T-helper 1 cell treated with Interleukin-12 subunit alpha and Interleukin-12 subunit beta and Interleukin-4 antibody, amounts not matched to agents 30 μg/mL and 1 μg/mL, for 36 hours (primary cell): ENCODE results near the gene MBLAC2.

ENCODE experiments used
- H3K27ac Mint-ChIP-seq: one replicate; pipeline ENCODE4 v1.8.0; 2021; ENCODE audit warnings: mild to moderate bottlenecking, mixed read lengths
- H3K27me3 Mint-ChIP-seq: one replicate; pipeline ENCODE4 v1.8.0; 2021; ENCODE audit warnings: low read depth, mixed read lengths
- H3K36me3 Mint-ChIP-seq: one replicate; pipeline ENCODE4 v1.8.0; 2021; ENCODE audit warnings: low read depth, mixed read lengths
- H3K4me1 Mint-ChIP-seq: one replicate; pipeline ENCODE4 v1.8.0; 2021; ENCODE audit warnings: low read depth, mixed read lengths
- H3K4me3 Mint-ChIP-seq: one replicate; pipeline ENCODE4 v1.8.0; 2021; ENCODE audit warnings: mild to moderate bottlenecking, moderate library complexity, mixed read lengths
- H3K9me3 Mint-ChIP-seq: one replicate; pipeline ENCODE4 v1.8.0; 2021; ENCODE audit warnings: mixed read lengths

Gene MBLAC2

GRCh38 chr5:90474235-90475107 is at the start of gene MBLAC2, which contains the start of gene POLR3G:
MBLAC2 (minus strand) TSS chr5:90474771; CDS start chr5:90474292, 479 bp downstream.
POLR3G (plus strand) TSS chr5:90474864; CDS start chr5:90485568, 10,704 bp downstream.
- H3K9me3 Mint-ChIP-seq = no peaks in the 10 kb centered on the region
- peak within 1 kb of the TSS; percentile 92 for H3K4me3 Mint-ChIP-seq
- H3K27me3 Mint-ChIP-seq = no peaks in the 10 kb centered on the region
- H3K36me3 Mint-ChIP-seq = peaks cover 10% of the 10 kb centered on the region
- peaks cover 36% of the 10 kb centered on the region for H3K4me1 Mint-ChIP-seq
- peak within 1 kb of the TSS; percentile 86 for H3K27ac Mint-ChIP-seq

- no peaks in the 10 kb centered on the region for H3K27me3 Mint-ChIP-seq
- peaks cover 33% of the 10 kb centered on the region for H3K36me3 Mint-ChIP-seq
- H3K4me3 Mint-ChIP-seq = no peak overlapping the region
- peaks cover 15% of the 10 kb centered on the region for H3K4me1 Mint-ChIP-seq
- no peak overlapping the region for H3K27ac Mint-ChIP-seq
- no peaks in the 10 kb centered on the region for H3K9me3 Mint-ChIP-seq
Measured at GRCh38 chr5:90519081-90519480, 44.5 kb upstream of the MBLAC2 start.

GRCh38 chr5:90518661-90519060 is 44.1 kb upstream of the MBLAC2 start:
- no peaks in the 10 kb centered on the region for H3K9me3 Mint-ChIP-seq
- peaks cover 33% of the 10 kb centered on the region for H3K36me3 Mint-ChIP-seq
- no peaks in the 10 kb centered on the region for H3K27me3 Mint-ChIP-seq
- H3K4me3 Mint-ChIP-seq = no peak overlapping the region
- H3K4me1 Mint-ChIP-seq = peaks cover 15% of the 10 kb centered on the region
- no peak overlapping the region for H3K27ac Mint-ChIP-seq

DNA sequence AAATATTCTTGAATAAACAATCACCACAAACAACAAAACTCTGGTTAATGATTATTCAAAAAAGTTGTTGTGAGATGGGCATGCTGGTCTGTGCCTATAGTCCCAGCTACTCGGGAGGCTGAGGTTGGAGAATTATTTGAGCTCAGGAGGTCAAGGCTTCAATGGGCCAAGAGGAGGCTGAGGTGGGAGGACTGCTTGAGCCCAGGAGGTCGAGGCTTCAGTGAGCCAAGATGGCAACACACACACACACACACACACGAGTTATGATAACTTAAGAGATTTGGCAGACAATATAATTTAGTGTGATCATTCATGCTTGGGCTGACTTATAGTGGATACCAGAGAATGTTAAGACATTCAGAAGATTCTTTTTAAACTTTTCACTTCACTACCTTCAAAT is 39.9 kb upstream of the MBLAC2 start:
- Mint-ChIP-seq H3K27me3 (no peaks in the 10 kb centered on the region), H3K9me3 (no peaks in the 10 kb centered on the region), H3K36me3 (peaks cover 14% of the 10 kb centered on the region), H3K4me3 (no peak overlapping the region), H3K27ac (no peak overlapping the region), H3K4me1 (peaks cover 6% of the 10 kb centered on the region)

DNA sequence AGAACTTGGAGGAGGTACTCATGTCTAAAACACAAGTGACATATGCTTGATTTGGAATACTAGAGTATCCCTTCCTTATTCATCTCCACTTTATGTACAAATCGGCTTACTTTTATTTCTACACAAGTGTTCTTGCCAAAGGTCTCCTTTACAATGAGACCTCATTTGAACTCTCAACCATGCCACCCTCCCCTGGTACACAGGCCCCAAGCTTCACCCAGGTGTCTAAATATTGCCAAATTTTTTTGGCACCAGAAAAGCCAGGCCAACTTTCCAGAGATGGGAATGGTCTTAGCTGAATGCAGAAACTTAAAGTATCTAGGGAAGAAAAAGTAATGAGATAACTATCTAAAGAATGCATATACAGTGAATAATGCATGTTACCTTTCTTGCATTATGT is 35.9 kb upstream of the MBLAC2 start:
- no peaks in the 10 kb centered on the region for H3K9me3 Mint-ChIP-seq
- no peak overlapping the region for H3K27ac Mint-ChIP-seq
- H3K4me3 Mint-ChIP-seq = no peak overlapping the region
- peaks cover 3% of the 10 kb centered on the region for H3K36me3 Mint-ChIP-seq
- no peaks in the 10 kb centered on the region for H3K27me3 Mint-ChIP-seq
- peaks cover 7% of the 10 kb centered on the region for H3K4me1 Mint-ChIP-seq

DNA sequence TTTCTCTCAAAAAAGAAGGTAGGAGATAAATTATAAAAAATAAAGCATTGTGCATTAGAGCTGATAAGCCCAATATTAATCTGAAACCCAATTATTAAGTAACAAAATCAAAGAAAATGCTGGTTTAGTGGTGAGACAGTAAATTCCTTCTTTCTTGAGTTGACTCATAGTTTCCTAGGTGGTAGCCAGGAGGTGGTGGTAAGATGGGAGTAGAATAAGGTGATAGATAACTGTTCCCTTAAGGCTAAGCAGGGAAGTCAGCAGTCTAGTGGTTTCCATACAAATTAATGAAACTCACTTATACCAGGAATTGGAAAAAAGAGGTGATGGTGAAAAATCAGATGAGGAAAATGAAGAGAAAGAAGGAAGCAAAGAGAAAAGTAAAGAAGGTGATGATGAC is 31.6 kb upstream of the MBLAC2 start:
- H3K27ac Mint-ChIP-seq = no peak overlapping the region
- H3K27me3 Mint-ChIP-seq = no peaks in the 10 kb centered on the region
- peaks cover 7% of the 10 kb centered on the region for H3K4me1 Mint-ChIP-seq
- H3K9me3 Mint-ChIP-seq = no peaks in the 10 kb centered on the region
- no peak overlapping the region for H3K4me3 Mint-ChIP-seq
- H3K36me3 Mint-ChIP-seq = no peaks in the 10 kb centered on the region

GRCh38 chr5:90504743-90505142 is 30.2 kb upstream of the MBLAC2 start:
- no peaks in the 10 kb centered on the region for H3K27me3 Mint-ChIP-seq
- H3K36me3 Mint-ChIP-seq = no peaks in the 10 kb centered on the region
- no peak overlapping the region for H3K27ac Mint-ChIP-seq
- H3K4me3 Mint-ChIP-seq = no peak overlapping the region
- H3K4me1 Mint-ChIP-seq = peaks cover 7% of the 10 kb centered on the region
- H3K9me3 Mint-ChIP-seq = no peaks in the 10 kb centered on the region

GRCh38 chr5:90503596-90503995 is 29.0 kb upstream of the MBLAC2 start:
- Mint-ChIP-seq H3K4me3 (no peak overlapping the region), H3K27ac (no peak overlapping the region), H3K36me3 (no peaks in the 10 kb centered on the region)

DNA sequence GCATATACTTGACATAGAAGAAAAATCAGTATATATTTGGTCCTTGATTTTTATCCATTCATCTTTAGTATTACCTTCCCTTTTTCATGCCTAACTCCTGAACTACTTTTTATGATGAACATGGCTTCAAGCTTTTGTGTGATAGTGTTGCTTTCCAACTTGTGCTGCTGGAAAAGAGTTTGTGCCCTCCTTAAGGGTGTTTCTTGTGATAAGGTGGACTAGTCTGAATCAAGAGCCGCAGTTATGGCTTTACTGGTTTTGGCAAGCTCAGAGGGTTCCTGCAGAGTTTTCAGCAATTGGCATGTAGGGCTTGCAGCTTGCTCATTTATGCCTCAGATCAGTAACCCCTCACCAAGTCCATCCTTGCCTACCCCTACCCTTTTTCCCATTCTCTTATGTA is 20.6 kb upstream of the MBLAC2 start:
- Mint-ChIP-seq H3K27me3 (no peaks in the 10 kb centered on the region), H3K4me3 (no peak overlapping the region), H3K4me1 (no peaks in the 10 kb centered on the region), H3K27ac (no peak overlapping the region), H3K9me3 (no peaks in the 10 kb centered on the region), H3K36me3 (no peaks in the 10 kb centered on the region)

More at GRCh38 chr5:90503596-90503995, 29.0 kb upstream of the MBLAC2 start:
- Mint-ChIP-seq H3K9me3 (no peaks in the 10 kb centered on the region), H3K4me1 (peaks cover 7% of the 10 kb centered on the region), H3K27me3 (no peaks in the 10 kb centered on the region)

DNA sequence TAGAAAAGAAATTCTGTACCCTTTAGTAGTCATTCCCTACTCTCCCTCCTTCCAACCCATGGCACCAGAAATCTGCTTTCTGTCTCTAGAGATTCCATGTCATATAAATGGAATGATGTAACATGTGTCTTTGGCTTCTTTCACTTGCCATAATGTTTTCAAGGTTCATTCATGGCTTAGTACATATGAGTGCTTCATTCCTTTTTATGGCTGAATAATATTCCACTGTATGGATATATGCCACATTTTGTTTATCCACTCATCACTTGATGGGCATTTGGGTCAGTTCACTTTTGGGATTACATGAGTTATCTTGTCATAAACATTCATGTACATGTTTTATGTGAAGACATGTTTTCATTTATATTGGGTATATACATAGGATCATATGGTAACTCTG is 19.5 kb upstream of the MBLAC2 start:
- no peaks in the 10 kb centered on the region for H3K4me1 Mint-ChIP-seq
- no peaks in the 10 kb centered on the region for H3K9me3 Mint-ChIP-seq
- no peaks in the 10 kb centered on the region for H3K27me3 Mint-ChIP-seq
- H3K4me3 Mint-ChIP-seq = no peak overlapping the region
- no peak overlapping the region for H3K27ac Mint-ChIP-seq
- no peaks in the 10 kb centered on the region for H3K36me3 Mint-ChIP-seq

- Mint-ChIP-seq H3K27ac (no peak overlapping the region), H3K4me1 (no peaks in the 10 kb centered on the region)
Measured at GRCh38 chr5:90488791-90489190, 14.2 kb upstream of the MBLAC2 start.

GRCh38 chr5:90484540-90484939 is 10.0 kb upstream of the MBLAC2 start:
- H3K4me3 Mint-ChIP-seq = no peak overlapping the region
- H3K36me3 Mint-ChIP-seq = peaks cover 2% of the 10 kb centered on the region
- H3K27ac Mint-ChIP-seq = no peak overlapping the region
- no peaks in the 10 kb centered on the region for H3K27me3 Mint-ChIP-seq
- no peaks in the 10 kb centered on the region for H3K9me3 Mint-ChIP-seq
- peaks cover 4% of the 10 kb centered on the region for H3K4me1 Mint-ChIP-seq

More at GRCh38 chr5:90488791-90489190, 14.2 kb upstream of the MBLAC2 start:
- Mint-ChIP-seq H3K36me3 (no peaks in the 10 kb centered on the region), H3K27me3 (no peaks in the 10 kb centered on the region), H3K9me3 (no peaks in the 10 kb centered on the region), H3K4me3 (no peak overlapping the region)

DNA sequence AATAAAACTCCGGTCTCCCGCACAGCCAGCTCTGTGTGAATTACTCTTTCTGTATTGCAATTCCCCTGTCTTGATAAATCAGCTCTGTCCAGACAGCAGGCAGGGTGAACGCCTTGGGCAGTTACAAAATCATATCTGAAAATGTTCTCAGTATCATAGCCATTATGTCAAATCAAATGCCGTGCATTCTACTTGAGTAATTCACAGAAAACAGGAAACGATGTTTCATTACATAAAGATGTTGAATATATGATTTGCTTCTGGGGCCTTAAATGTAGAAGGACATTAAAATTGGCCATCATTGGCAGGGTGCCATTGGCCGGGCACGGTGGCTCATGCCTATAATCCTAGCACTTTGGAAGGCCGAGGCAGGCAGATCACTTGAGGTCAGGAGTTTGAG is 8.6 kb upstream of the MBLAC2 start:
- Mint-ChIP-seq H3K9me3 (no peaks in the 10 kb centered on the region), H3K27ac (no peak overlapping the region)

DNA sequence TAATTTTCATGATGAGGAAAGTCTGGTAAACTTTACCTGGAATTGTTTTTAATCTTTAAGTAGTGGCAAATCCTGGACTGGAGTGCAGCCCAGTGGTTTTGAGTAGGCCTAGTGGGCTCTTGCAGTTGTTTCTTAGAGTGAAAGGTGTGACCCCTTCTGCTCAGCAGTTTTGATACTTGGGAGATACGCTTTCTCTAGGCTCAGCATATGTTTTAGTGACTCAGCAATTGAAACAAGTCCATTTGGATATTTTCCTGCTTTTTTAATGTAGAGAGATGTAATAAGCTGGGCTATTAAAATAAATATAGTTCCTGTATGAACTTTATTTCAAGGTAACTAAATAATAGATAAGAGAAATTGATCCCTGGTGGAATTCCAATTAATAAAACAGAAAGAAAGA is 6.1 kb upstream of the MBLAC2 start:
- Mint-ChIP-seq H3K4me3 (no peak overlapping the region), H3K27me3 (no peaks in the 10 kb centered on the region), H3K36me3 (peaks cover 4% of the 10 kb centered on the region), H3K4me1 (peaks cover 18% of the 10 kb centered on the region), H3K9me3 (no peaks in the 10 kb centered on the region), H3K27ac (no peak overlapping the region)

More for the DNA sequence above, 8.6 kb upstream of the MBLAC2 start:
- Mint-ChIP-seq H3K36me3 (peaks cover 2% of the 10 kb centered on the region), H3K4me3 (no peak overlapping the region), H3K27me3 (no peaks in the 10 kb centered on the region), H3K4me1 (peaks cover 6% of the 10 kb centered on the region)

GRCh38 chr5:90479611-90480385 is 5.2 kb upstream of the MBLAC2 start:
- H3K27me3 Mint-ChIP-seq = no peaks in the 10 kb centered on the region
- no peak overlapping the region for H3K4me3 Mint-ChIP-seq
- peaks cover 4% of the 10 kb centered on the region for H3K36me3 Mint-ChIP-seq
- H3K9me3 Mint-ChIP-seq = no peaks in the 10 kb centered on the region
- H3K4me1 Mint-ChIP-seq = peaks cover 25% of the 10 kb centered on the region
- no peak overlapping the region for H3K27ac Mint-ChIP-seq
